GM21423 (cell line): ENCODE measurements around the gene PCAT7.
"Not testable (repeated sequence)": the region's sequence is repeated elsewhere in the genome, so short reads cannot be mapped to it uniquely, and the experiment has no call there.

Experiments used
- ATAC-seq: cut with Tn5 transposase; IDR thresholded peaks from one replicate; pipeline ENCODE4 v1.9.1; 2021; ENCODE audit warnings: mild to moderate bottlenecking, moderate library complexity; ENCODE audit not compliant: unreplicated experiment

PCAT7 gene

GRCh38 chr9:94554439-94555331, at the start of gene PCAT7:
Gene PCAT7, plus strand, starts transcription at chr9:94555083.
- no peak for ATAC-seq

- ATAC-seq, result not testable (repeated sequence)
Observed at GRCh38 chr9:94506370-94506769, 48.5 kb upstream of the PCAT7 start.

GRCh38 chr9:94507531-94508258, 47.2 kb upstream of the PCAT7 start:
- no peak for ATAC-seq

- ATAC-seq, result no peak
Observed at GRCh38 chr9:94511134-94511954, 43.5 kb upstream of the PCAT7 start.

GRCh38 chr9:94511955-94512265, 43.0 kb upstream of the PCAT7 start:
- no peak for ATAC-seq

GRCh38 chr9:94514722-94515121, 40.2 kb upstream of the PCAT7 start:
- no peak for ATAC-seq

- ATAC-seq, result no peak
Observed at GRCh38 chr9:94517254-94517653, 37.6 kb upstream of the PCAT7 start.

GRCh38 chr9:94525396-94526035, 29.4 kb upstream of the PCAT7 start:
- no peak for ATAC-seq

GRCh38 chr9:94526271-94526670, 28.6 kb upstream of the PCAT7 start:
- no peak for ATAC-seq

GRCh38 chr9:94526951-94527350, 27.9 kb upstream of the PCAT7 start:
- no peak for ATAC-seq

GRCh38 chr9:94528886-94529285, 26.0 kb upstream of the PCAT7 start:
- ATAC-seq, result no peak

- ATAC-seq, result no peak
Observed at GRCh38 chr9:94533155-94533554, 21.7 kb upstream of the PCAT7 start.

GRCh38 chr9:94533601-94534000, 21.3 kb upstream of the PCAT7 start:
- ATAC-seq, result no peak

- no peak for ATAC-seq
Observed at GRCh38 chr9:94534901-94535300, 20.0 kb upstream of the PCAT7 start.

GRCh38 chr9:94538908-94539307, 16.0 kb upstream of the PCAT7 start:
- no peak for ATAC-seq

- ATAC-seq, result not testable (repeated sequence)
Observed at GRCh38 chr9:94544335-94544734, 10.5 kb upstream of the PCAT7 start.

GRCh38 chr9:94545940-94546339, 8.9 kb upstream of the PCAT7 start:
- no peak for ATAC-seq

- no peak for ATAC-seq
Observed at GRCh38 chr9:94553029-94553938, 1.6 kb upstream of the PCAT7 start.

GRCh38 chr9:94554078-94554438, 825 bp upstream of the PCAT7 start:
- no peak for ATAC-seq

GRCh38 chr9:94557376-94557775, 2.5 kb downstream of the PCAT7 start:
- ATAC-seq, result no peak
